Common myeloid progenitor, CD34-positive (primary cell): ENCODE data around the gene GSN.

ENCODE experiments used
- CTCF ChIA-PET: fragments of 350-600 bp; sonication (Branson Sonifier 250); formaldehyde crosslinking; loops from one replicate; lab custom pipeline; 2021; ENCODE audit warnings: antibody characterized with exemption; lab: Charles Lee
- POLR2A ChIA-PET: fragments of 350-600 bp; sonication (Branson Sonifier 250); formaldehyde crosslinking; loops from one replicate; lab custom pipeline; 2021; ENCODE audit warnings: antibody characterized with exemption; lab: Charles Lee
- DNase-seq, 3 donors: peaks; one replicate each; pipeline versions ENCODE4 v3.0.0 to v3.0.0-alpha.2; 2013
- H3K27ac ChIP-seq, 2 experiments: 1 replicate in 1 of 2; 2 replicates in 1 of 2; pipeline ENCODE4 v1.7.0; 2013; ENCODE audit warnings: inconsistent platforms in 2 of 2, low read length in 2 of 2, mild to moderate bottlenecking in 2 of 2, low read depth in 1 of 2, moderate library complexity in 1 of 2; ENCODE audit not compliant: severe bottlenecking in 2 of 2, insufficient read depth in 1 of 2, poor library complexity in 1 of 2
- H3K27me3 ChIP-seq, 5 experiments: replicated peaks in 2 of 5; 1 replicate in 3 of 5; 2 replicates in 2 of 5; pipeline versions ENCODE4 v1.6.1 to v1.7.0; 2013; ENCODE audit warnings: low read length in 4 of 5, mild to moderate bottlenecking in 2 of 5, moderate library complexity in 2 of 5, inconsistent platforms in 1 of 5; ENCODE audit not compliant: insufficient read depth in 5 of 5, control insufficient read depth in 4 of 5
- H3K36me3 ChIP-seq, 4 experiments: 1 replicate in 2 of 4; 2 replicates in 2 of 4; pipeline versions ENCODE4 v1.6.1 to v1.7.0; 2013; ENCODE audit warnings: low read length in 3 of 4, control low read depth in 1 of 4, mild to moderate bottlenecking in 1 of 4; ENCODE audit not compliant: control insufficient read depth in 4 of 4, insufficient read depth in 4 of 4
- H3K4me1 ChIP-seq, 4 experiments: 1 replicate in 3 of 4; 2 replicates in 1 of 4; pipeline versions ENCODE4 v1.6.1 to v1.7.1; 2013; ENCODE audit warnings: low read length in 3 of 4, mild to moderate bottlenecking in 3 of 4, control low read depth in 1 of 4, inconsistent platforms in 1 of 4, moderate library complexity in 1 of 4; ENCODE audit not compliant: control insufficient read depth in 4 of 4, insufficient read depth in 4 of 4; ENCODE audit errors: control extremely low read depth in 1 of 4
- H3K4me3 ChIP-seq, 7 experiments: 1 replicate in 4 of 7; 2 replicates in 3 of 7; pipeline versions ENCODE4 v1.5.1 to v1.7.0; 2013; ENCODE audit warnings: mild to moderate bottlenecking in 7 of 7, low read length in 6 of 7, moderate library complexity in 6 of 7, inconsistent platforms in 2 of 7, low read depth in 2 of 7, control low read depth in 1 of 7; ENCODE audit not compliant: insufficient read depth in 4 of 7, control insufficient read depth in 1 of 7; ENCODE audit errors: extremely low read depth in 1 of 7
- H3K9me3 ChIP-seq, 5 experiments: 1 replicate in 4 of 5; 2 replicates in 1 of 5; pipeline versions ENCODE4 v1.6.1 to v1.7.1; 2013; ENCODE audit warnings: low read length in 4 of 5, mild to moderate bottlenecking in 2 of 5, inconsistent platforms in 1 of 5, low read depth in 1 of 5, moderate library complexity in 1 of 5; ENCODE audit not compliant: control insufficient read depth in 4 of 5, insufficient read depth in 2 of 5; ENCODE audit errors: control extremely low read depth in 1 of 5
- WGBS: methylation state at CpG from one replicate; pipeline ENCODE4 v1.1.5; 2013; ENCODE audit not compliant: insufficient coverage; 5-methylcytosine and 5-hydroxymethylcytosine counted together

GSN gene

GRCh38 chr9:121292801-121293241, 24.9 kb downstream of the GSN start:
- Histone ChIP-seq H3K27ac (no peak overlapping the region), H3K27me3 (no peaks in the 10 kb centered on the region), H3K4me1 (peaks cover 7 to 43% (median 31%) of the 10 kb centered on the region in 4 experiments), H3K36me3 (peaks cover 0 to 3% (median 0%) of the 10 kb centered on the region in 4 experiments), H3K9me3 (no peaks in the 10 kb centered on the region), H3K4me3 (no peak overlapping the region)
- no peak for DNase-seq
- 97% methylated on average over 6 of the region's 6 CpGs for WGBS
- CTCF ChIA-PET, result interaction anchor here (0.6 to 2.9 kb wide), 5 partner anchors 12 to 107 kb away, joined by 3 to 11 read pairs (median 3); no protein-coding TSS in a partner anchor
- POLR2A ChIA-PET, result interaction anchor here (0.6 kb wide), 1 partner anchor 62 kb away, joined by 3 read pairs; no protein-coding TSS in a partner anchor

GRCh38 chr9:121294151-121294743, 26.3 kb downstream of the GSN start:
- ChIA-PET CTCF (interaction anchor here (1.6 to 2.9 kb wide), 2 partner anchors 13 to 16 kb away, joined by 3 to 11 read pairs; no protein-coding TSS in a partner anchor), POLR2A (interaction anchor here (0.7 kb wide), 1 partner anchor 462 kb away, joined by 3 read pairs; no protein-coding TSS in a partner anchor)
- Histone ChIP-seq H3K36me3 (no peaks in the 10 kb centered on the region), H3K27me3 (no peaks in the 10 kb centered on the region), H3K9me3 (no peaks in the 10 kb centered on the region), H3K4me1 (peaks cover 4 to 43% (median 30%) of the 10 kb centered on the region in 4 experiments), H3K4me3 (no peak overlapping the region), H3K27ac (no peak overlapping the region)
- whole genome bisulfite sequencing, result 93% methylated on average over 4 of the region's 6 CpGs
- no peak for DNase-seq

- no peak overlapping the region for H3K27ac ChIP-seq
- H3K9me3 ChIP-seq, result no peaks in the 10 kb centered on the region
- CTCF ChIA-PET, result interaction anchor here (1.1 to 2.9 kb wide), 2 partner anchors 17 to 79 kb away, joined by 4 to 11 read pairs; no protein-coding TSS in a partner anchor
- DNase-seq, result no peak
- H3K36me3 ChIP-seq, result no peaks in the 10 kb centered on the region
- peaks cover 4 to 40% (median 26%) of the 10 kb centered on the region in 4 experiments for H3K4me1 ChIP-seq
- POLR2A ChIA-PET, result no interaction called here
- 97% methylated on average over 11 of the region's 13 CpGs for WGBS
- H3K27me3 ChIP-seq, result no peaks in the 10 kb centered on the region
- no peak overlapping the region for H3K4me3 ChIP-seq
These were observed 27.1 kb downstream of the GSN start for GRCh38 chr9:121294866-121295661.

DNA sequence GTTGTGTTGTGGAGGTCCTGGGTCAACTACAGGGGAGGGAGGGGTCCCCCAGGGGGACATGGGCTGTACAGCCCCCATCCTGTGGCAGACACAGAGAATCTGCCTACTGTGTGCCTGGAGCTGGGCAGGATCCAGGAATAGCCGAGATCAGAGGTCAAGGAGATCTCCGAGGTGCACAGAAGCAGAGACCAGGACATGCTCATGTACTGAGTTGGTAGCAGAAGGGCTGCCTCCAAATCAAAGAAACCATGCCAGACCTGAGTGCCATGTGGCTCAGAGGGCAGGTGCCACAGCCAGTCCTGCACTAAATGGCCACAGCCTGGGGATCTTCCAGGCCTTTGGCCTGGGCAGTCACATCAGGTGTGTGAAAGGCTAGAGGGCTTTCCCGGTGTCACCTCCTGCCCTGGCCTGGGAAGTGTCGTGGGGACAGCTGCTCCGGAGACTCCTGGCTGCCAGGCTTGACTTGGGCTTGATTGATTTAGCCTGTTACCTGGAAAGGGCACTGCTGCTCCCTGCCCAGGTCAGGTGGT, 27.8 kb downstream of the GSN start:
- 80% methylated on average over 5 of the region's 5 CpGs for WGBS
- no peak overlapping the region for H3K27ac ChIP-seq
- CTCF ChIA-PET, result interaction anchor here (0.7 to 2.9 kb wide), 3 partner anchors 17 to 80 kb away, joined by 4 to 11 read pairs (median 4); no protein-coding TSS in a partner anchor

DNA sequence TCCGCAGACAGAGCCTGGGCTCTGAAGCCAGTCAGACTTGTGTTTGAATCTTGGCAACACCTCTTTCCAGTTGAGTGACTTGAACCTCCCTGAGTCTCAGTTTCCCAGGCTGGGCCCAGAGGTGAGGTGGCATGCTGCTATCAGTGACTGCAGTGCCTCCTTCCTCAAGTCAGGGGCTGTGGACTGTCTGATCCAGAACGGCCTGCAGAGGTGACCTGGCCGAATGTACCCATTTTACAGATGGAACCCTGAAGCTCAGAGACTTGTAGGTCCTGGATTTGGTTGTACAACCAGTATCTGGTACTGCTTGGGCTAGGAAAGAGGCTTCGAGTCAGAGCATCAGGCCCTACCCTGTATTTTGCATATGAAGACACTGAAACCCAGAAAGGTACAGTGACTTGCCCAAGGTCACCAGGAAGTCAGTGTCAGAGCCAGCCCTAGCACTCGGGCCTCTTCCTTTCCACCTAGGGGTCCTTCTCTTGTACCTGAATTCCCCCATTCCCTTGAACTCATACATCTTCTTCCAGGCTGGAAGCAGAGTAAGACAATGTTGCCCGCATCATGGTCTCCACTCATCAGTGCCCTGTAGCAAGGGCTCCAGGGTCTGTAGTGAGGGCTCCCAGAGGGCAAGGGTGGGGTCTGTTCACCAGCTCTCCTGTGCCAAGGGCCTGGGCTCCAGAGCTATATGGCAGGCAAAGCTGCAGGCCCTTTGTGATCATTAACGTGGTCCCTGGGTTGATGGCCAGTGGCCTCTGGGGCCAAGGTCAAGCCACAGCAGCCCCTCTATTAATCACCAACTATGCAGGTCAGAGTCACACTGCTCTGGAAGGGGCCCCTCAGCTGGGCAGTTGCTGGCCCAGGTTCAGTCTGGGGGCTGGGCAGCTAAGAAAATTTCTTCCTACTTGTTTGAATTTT, 28.5 kb downstream of the GSN start:
- CTCF ChIA-PET, result interaction anchor here (0.7 to 2.9 kb wide), 5 partner anchors 11 to 83 kb away, joined by 3 to 23 read pairs (median 4); no protein-coding TSS in a partner anchor
- H3K27me3 ChIP-seq, result no peaks in the 10 kb centered on the region
- peaks cover 4 to 46% (median 36%) of the 10 kb centered on the region in 4 experiments for H3K4me1 ChIP-seq
- POLR2A ChIA-PET, result no interaction called here
- no peaks in the 10 kb centered on the region for H3K9me3 ChIP-seq
- WGBS, result 94% methylated on average over 5 of the region's 7 CpGs
- no peak for DNase-seq
- H3K36me3 ChIP-seq, result no peaks in the 10 kb centered on the region
- peak overlapping the region in 1 of 2 experiments; percentile 3 for H3K27ac ChIP-seq
- no peak overlapping the region for H3K4me3 ChIP-seq

More for the DNA sequence above, 27.8 kb downstream of the GSN start:
- DNase-seq, result no peak
- no peaks in the 10 kb centered on the region for H3K36me3 ChIP-seq
- no peaks in the 10 kb centered on the region for H3K27me3 ChIP-seq
- POLR2A ChIA-PET, result no interaction called here
- H3K4me1 ChIP-seq, result peaks cover 4 to 45% (median 32%) of the 10 kb centered on the region in 4 experiments
- no peaks in the 10 kb centered on the region for H3K9me3 ChIP-seq
- no peak overlapping the region for H3K4me3 ChIP-seq

DNA sequence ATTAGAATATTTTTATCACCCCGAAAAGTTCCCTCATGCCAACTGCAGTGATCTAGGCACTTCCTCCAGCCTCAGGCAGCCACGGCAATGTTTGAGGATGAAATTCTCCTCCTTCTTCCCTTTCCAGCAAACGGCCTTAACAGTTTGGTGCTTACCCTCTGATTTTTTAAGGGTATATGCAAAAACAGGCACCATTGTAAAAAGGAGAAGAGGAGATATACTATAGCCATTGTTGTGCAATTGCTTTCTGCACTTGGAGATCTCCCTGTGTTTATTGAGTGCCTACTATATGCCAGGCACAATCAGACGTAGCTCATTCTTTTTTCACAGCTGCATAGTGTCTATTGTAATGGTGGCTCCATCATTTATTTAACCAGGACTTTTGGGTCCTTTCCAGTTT, 29.4 kb downstream of the GSN start:
- peaks cover 0 to 2% (median 0%) of the 10 kb centered on the region in 5 experiments for H3K27me3 ChIP-seq
- WGBS, result 0% methylated on average over 1 of the region's 4 CpGs
- POLR2A ChIA-PET, result no interaction called here
- CTCF ChIA-PET, result interaction anchor here (0.7 to 2.9 kb wide), 7 partner anchors 11 to 180 kb away, joined by 3 to 23 read pairs (median 3); no protein-coding TSS in a partner anchor
- H3K4me1 ChIP-seq, result peaks cover 4 to 46% (median 36%) of the 10 kb centered on the region in 4 experiments
- H3K27ac ChIP-seq, result peak overlapping the region in 1 of 2 experiments; percentile 3
- H3K36me3 ChIP-seq, result peaks cover 0 to 5% (median under 1%) of the 10 kb centered on the region in 4 experiments
- DNase-seq, result peak in 1 of 3 donors; percentile 22
- H3K4me3 ChIP-seq, result no peak overlapping the region
- H3K9me3 ChIP-seq, result no peaks in the 10 kb centered on the region
